GM18507 (cell line): ENCODE data around the gene TEPSIN.

Experiments used
- DNase-seq: peaks from one replicate; pipeline ENCODE4 v3.0.0; 2011; ENCODE audit warnings: low read depth; ENCODE audit not compliant: insufficient read length; ENCODE audit errors: extremely low spot score
- FAIRE-seq: peaks from 2 replicates; lab custom pipeline; 2011; peaks lifted over from hg19 to GRCh38; lab: Jason Lieb, UNC

Gene TEPSIN

GRCh38 chr17:81251709-81252301 is 12.9 kb upstream of the TEPSIN start:
- FAIRE-seq, result no peak

DNA sequence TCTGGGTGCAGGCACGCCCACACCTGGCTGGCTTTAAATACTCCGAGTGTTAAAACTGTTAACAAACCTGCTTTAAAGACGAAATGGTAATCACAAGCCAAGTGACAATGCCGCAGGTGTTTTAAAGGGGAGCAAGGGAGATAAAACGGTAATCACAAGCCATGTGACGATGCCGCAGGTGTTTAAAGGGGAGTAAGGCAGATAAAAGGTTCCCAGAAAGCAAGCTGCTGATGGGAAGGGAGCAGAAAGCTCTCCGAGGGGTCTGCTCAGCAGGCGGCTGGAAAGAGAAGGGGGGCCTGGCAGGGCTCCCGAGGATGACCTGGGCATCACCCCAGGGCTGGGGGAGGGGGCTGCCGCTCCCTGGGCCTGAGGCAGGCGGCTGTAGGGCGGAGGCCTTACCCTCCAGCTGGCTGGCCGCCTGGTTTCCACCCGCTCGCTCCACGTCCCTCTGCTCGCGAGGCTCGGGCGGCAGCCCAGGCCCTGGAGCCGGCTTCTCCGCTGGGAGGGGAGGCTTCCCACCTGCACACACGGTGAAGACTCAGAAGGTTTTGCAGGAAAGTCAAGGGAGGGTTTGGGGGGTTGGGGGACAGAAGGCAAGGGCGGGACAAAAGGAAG is 12.3 kb upstream of the TEPSIN start:
- no peak for FAIRE-seq
- no peak for DNase-seq

More at GRCh38 chr17:81251709-81252301, 12.9 kb upstream of the TEPSIN start:
- DNase-seq, result no peak

DNA sequence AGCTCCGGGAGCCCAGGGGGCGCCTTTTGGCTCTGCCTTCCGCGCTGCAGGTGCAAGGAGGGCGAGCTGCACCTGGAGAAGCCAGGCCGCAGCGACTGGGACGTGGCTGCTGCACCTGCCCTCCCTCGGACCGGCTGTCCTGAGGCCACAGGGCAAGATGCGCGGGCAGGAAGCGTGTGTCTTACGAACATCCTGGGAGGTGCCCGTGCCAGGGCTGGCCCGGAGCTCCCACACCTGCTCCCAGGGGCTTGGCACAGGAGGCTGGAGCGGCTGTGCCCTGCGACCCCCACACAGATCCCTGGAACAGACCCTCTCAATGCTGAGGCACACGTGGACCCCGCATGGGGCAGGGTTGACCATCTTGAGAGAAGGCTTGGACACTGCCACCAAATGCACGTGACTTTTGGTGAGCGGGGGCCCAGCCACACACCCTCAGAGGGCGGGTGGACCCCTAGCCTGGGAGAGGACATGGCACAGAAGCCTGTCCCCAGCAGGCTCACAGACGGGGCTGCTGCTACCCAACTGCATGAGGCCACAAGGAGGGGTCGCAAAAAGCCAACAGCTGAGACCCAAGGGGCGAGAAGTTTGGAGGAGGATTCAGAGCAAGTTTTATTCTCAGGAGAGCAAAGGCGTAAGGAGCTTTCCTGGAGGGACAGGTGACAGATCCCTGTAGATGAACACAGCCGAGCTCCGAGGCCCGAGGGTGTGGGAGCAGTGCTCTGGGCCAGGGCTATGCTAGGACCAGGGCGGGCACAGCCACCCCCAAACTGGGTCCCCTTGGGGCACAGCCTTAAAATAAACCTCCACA is 11.6 kb upstream of the TEPSIN start:
- FAIRE-seq (no peak), DNase-seq (no peak)

- no peak for FAIRE-seq
- no peak for DNase-seq
Observed at GRCh38 chr17:81249223-81250040, 10.6 kb upstream of the TEPSIN start.

- FAIRE-seq (no peak), DNase-seq (no peak)
Observed at GRCh38 chr17:81248649-81249048, 9.8 kb upstream of the TEPSIN start.

DNA sequence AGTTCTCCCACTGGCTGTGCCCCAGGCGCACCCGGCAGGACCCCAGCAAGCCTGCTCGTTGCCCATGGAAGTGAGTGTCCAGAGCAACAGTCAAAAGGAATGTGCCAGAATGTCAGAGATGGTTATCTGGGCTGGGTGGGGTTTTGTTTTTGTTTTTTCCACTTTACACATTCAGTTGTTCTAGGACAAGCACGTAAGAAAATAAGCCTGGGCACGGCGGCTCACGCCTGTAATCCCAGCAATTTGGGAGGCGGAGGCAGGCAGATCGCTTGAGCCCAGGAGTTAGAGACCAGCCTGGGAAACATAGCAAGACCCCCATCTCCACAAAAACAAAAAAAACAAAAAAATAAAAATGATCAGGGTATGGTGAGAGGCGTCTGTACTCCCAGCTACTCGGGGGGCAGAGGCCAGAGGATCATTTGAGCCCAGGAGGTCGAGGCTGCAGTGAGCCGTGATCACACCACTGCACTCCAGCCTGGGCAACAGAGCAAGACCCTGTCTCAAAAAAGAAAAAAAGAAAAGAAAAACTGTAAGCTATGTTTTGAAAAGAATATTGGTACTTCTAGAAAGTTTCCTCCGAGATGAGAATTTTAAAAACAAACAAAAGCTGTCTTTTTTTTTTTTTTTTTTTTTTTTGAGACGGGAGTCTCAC is 8.6 kb upstream of the TEPSIN start:
- no peak for FAIRE-seq
- no peak for DNase-seq

DNA sequence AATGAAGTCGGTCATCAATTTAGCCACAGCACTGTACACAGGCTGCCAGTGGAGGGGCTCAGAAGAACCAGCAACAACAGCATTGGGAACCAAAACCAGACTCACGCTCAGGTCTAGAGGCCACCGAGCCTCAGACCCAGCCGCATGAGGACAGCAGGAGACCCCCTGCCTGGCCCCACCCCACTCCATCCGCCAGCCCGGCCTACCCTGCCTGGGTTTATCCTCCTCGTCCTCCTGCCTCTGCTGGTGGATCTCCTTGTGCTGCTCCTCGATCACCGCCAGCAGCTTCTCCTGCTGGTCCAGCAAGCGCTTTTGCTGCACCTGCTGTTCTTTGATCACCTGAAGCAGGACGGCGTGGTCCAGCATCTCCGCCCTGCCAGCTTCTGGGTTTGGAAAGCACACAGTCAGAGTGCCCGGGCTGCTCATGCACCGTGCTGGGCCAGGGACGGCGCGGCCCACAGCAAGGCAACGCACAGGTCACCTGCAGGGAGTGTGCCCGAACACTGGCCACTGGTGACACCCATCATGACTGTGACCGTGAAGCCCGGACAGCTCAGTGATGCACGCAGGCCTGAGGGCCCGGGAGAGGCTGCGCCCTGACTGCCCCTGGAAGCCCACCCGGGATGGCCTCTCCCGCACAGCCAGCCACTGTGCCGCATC is 8.0 kb upstream of the TEPSIN start:
- FAIRE-seq (no peak), DNase-seq (no peak)

- DNase-seq (no peak), FAIRE-seq (no peak)
Observed at GRCh38 chr17:81246343-81246670, 7.5 kb upstream of the TEPSIN start.

- FAIRE-seq (no peak), DNase-seq (no peak)
Observed at GRCh38 chr17:81245665-81246342, 6.9 kb upstream of the TEPSIN start.

DNA sequence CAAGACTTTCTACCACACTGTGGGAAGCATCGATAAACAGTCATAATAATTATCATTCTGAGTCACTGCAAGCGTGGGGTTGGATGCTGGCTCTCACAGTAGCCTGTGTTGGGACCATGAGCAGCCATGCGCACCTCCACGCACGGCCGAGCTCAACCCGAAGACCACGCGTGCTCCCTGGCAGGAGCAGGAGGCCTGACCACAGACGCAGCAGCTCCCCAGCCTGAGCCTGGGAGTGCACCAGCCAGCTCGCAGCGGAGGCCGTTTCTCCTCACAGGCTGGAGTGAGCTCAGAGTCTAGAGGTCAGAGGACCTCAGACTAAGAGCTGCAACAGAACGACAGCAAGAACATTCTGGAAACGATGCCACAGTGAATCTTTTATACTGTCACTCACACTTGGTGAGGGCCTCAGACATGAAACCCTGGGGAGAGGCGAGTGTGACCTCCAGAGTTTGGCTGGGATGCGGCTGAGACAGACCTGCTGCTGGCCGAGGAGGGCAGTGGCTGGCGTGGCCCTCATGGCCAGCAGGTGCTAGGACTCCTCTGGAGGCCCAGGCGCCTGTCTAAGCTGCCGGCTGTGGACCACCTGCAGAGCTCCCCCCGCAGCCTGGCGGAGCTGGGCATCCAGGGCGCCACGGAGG is 6.3 kb upstream of the TEPSIN start:
- FAIRE-seq (peak; percentile 42), DNase-seq (no peak)

GRCh38 chr17:81244358-81245023 is 5.6 kb upstream of the TEPSIN start:
- DNase-seq (no peak), FAIRE-seq (no peak)

- FAIRE-seq (no peak), DNase-seq (no peak)
Observed at GRCh38 chr17:81243333-81243664, 4.4 kb upstream of the TEPSIN start.

GRCh38 chr17:81242421-81243332 is 3.8 kb upstream of the TEPSIN start:
- DNase-seq (no peak), FAIRE-seq (no peak)

- DNase-seq (no peak), FAIRE-seq (peak; percentile 67)
Observed at GRCh38 chr17:81241648-81242420, 3.0 kb upstream of the TEPSIN start.

GRCh38 chr17:81241203-81241602 is 2.3 kb upstream of the TEPSIN start:
- FAIRE-seq (no peak), DNase-seq (no peak)

- FAIRE-seq (no peak), DNase-seq (no peak)
Observed at GRCh38 chr17:81240761-81241160, 1.9 kb upstream of the TEPSIN start.
